ENCODE results near the gene VSIR. TPM values are rescaled to one million over a fixed set of nuclear protein-coding genes. Genes with fewer than 3 reads are reported as not detected.

The VSIR gene
- polyA plus RNA-seq (ENCODE audit: insufficient read length in 4 of 4), result 10 to 100 TPM in 2 of 4 donors, 1 to 10 TPM in 2; 8.4 to 13.2 (median 11.1) TPM

GRCh38 chr10:71773221-71773971 lies at the start of gene VSIR:
Gene VSIR (minus strand): TSS chr10:71773520. CDS start chr10:71773439, 81 bp downstream.
- DNase-seq (ENCODE audit: low read depth in 4 of 4, low spot score in 2 of 4), result peak in 2 of 4 donors; percentile 56 to 61

GRCh38 chr10:71821909-71822763 lies 48.8 kb upstream of the VSIR start:
- no peak for DNase-seq (ENCODE audit: low read depth in 4 of 4, low spot score in 2 of 4)

DNA sequence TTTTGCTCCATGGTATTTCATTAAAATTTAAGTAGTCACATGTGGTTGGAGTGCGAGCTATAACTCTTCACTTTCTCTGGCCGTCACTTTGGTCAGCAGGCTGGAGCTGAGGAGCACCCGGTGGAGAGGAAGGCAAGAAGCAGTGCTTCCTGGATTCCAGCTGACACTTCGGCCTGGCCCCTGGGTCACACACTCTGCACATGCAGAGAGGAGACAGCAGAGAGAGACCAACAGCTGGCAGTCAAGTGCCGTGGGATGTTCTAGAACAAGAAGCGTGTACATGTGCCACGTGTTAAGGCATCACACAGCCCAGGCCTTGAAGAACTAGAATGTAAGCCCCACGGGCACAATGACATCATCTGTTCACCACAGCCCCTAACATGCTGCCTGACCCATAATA lies 47.6 kb upstream of the VSIR start:
- DNase-seq (ENCODE audit: low read depth in 4 of 4, low spot score in 2 of 4), result no peak

DNA sequence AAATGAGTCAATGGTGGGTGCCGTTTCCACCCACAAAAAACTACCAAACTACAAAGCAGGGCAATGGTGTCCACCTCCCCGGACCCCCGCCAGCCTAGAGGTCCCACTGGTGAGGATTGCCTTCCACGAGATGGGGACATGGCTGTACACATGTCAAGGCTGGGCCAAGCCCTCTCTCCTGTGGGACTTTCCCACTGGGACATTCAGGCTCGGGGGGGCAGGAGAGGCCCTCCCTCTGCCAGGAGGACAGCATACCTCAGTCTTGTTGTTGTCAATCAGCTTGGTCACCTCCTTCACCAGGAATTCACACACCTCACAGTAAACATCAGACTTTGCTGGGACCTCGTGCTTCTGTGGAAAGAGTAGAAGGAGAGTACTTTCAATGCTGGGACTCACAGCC lies 46.7 kb upstream of the VSIR start:
- DNase-seq (ENCODE audit: low read depth in 4 of 4, low spot score in 2 of 4), result no peak

DNA sequence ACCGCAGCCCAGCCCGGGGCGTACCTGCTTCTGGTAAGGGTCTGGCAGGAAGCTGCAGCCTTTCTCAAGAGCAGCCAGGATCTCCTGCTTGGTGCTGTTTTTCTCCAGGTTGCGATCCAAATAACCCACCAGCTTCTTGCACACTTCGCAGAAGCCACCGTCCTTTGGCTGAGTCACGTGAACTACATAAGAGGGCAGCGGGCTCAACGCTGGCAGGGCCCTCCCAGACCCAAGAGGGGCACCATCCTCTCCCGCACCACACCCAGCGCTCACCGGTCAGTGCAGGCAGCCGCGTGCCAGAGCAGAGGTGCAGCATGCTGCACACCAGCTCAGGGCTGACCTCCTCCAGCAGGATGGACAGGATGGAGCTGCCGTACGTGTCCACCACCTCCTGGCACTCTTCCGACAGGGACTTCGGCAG lies 46.1 kb upstream of the VSIR start:
- DNase-seq (ENCODE audit: low read depth in 4 of 4, low spot score in 2 of 4), result no peak

- no peak for DNase-seq (ENCODE audit: low read depth in 4 of 4, low spot score in 2 of 4)
Measured at GRCh38 chr10:71818674-71819260, 45.4 kb upstream of the VSIR start.

GRCh38 chr10:71817831-71818655 lies 44.7 kb upstream of the VSIR start:
- no peak for DNase-seq (ENCODE audit: low read depth in 4 of 4, low spot score in 2 of 4)

GRCh38 chr10:71816936-71817618 lies 43.8 kb upstream of the VSIR start:
- no peak for DNase-seq (ENCODE audit: low read depth in 4 of 4, low spot score in 2 of 4)

- DNase-seq (ENCODE audit: low read depth in 4 of 4, low spot score in 2 of 4), result no peak
Measured at GRCh38 chr10:71816421-71816851, 43.1 kb upstream of the VSIR start.

- DNase-seq (ENCODE audit: low read depth in 4 of 4, low spot score in 2 of 4), result no peak
Measured at GRCh38 chr10:71815515-71816130, 42.3 kb upstream of the VSIR start.

GRCh38 chr10:71814922-71815411 lies 41.6 kb upstream of the VSIR start:
- DNase-seq (ENCODE audit: low read depth in 4 of 4, low spot score in 2 of 4), result no peak

- no peak for DNase-seq (ENCODE audit: low read depth in 4 of 4, low spot score in 2 of 4)
Measured at GRCh38 chr10:71812913-71813590, 39.7 kb upstream of the VSIR start.

- no peak for DNase-seq (ENCODE audit: low read depth in 4 of 4, low spot score in 2 of 4)
Measured at GRCh38 chr10:71812016-71812912, 38.9 kb upstream of the VSIR start.

- DNase-seq (ENCODE audit: low read depth in 4 of 4, low spot score in 2 of 4), result no peak
Measured at GRCh38 chr10:71811351-71811750, 38.0 kb upstream of the VSIR start.

GRCh38 chr10:71810048-71810750 lies 36.9 kb upstream of the VSIR start:
- DNase-seq (ENCODE audit: low read depth in 4 of 4, low spot score in 2 of 4), result no peak

DNA sequence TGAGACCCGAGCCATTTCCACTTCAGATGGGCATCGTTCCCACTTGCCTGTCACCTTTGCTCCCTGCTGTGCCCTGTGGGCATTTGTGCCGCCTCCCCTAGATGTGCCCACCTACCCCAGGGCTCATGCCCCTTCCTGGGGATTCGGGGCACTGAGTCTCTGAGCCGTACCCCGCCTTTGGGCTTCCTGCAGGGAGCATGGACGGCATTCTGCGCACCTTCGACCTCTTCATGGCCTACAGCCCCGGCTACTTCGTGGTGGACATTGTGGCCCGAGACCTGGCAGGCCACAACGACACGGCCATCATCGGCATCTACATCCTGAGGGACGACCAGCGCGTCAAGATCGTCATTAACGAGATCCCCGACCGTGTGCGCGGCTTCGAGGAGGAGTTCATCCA lies 36.3 kb upstream of the VSIR start:
- no peak for DNase-seq (ENCODE audit: low read depth in 4 of 4, low spot score in 2 of 4)

Data from left renal cortex interstitium (tissue), 4 donors.